GM10266 (cell line): Measurements from ENCODE around the gene TXNL4A.
"Not testable (repeated sequence)": the region's sequence is repeated elsewhere in the genome, so short reads cannot be mapped to it uniquely, and the experiment has no call there.

Source experiments
- DNase-seq: peaks from one replicate; pipeline ENCODE4 v3.0.0; 2012; ENCODE audit errors: extremely low spot score
- CTCF ChIP-seq: IDR thresholded peaks from 2 replicates; pipeline ENCODE4 v1.5.1; 2012; ENCODE audit warnings: mild to moderate bottlenecking, low read depth; ENCODE audit not compliant: control insufficient read depth, insufficient read depth; ENCODE audit errors: missing control alignments

The TXNL4A gene

GRCh38 chr18:80009661-80010550, 21.5 kb upstream of the TXNL4A start:
- no peak for TF ChIP-seq CTCF
- DNase-seq, result no peak

GRCh38 chr18:80006724-80007123, 18.4 kb upstream of the TXNL4A start:
- TF ChIP-seq CTCF, result no peak
- no peak for DNase-seq

GRCh38 chr18:80004600-80005342, 16.4 kb upstream of the TXNL4A start:
- no peak for TF ChIP-seq CTCF
- DNase-seq, result no peak

GRCh38 chr18:80002468-80002867, 14.1 kb upstream of the TXNL4A start:
- TF ChIP-seq CTCF, result no peak

GRCh38 chr18:80000877-80001276, 12.5 kb upstream of the TXNL4A start:
- no peak for TF ChIP-seq CTCF
- no peak for DNase-seq

More at GRCh38 chr18:80002468-80002867, 14.1 kb upstream of the TXNL4A start:
- no peak for DNase-seq

GRCh38 chr18:79999701-80000100, 11.3 kb upstream of the TXNL4A start:
- DNase-seq, result not testable (repeated sequence)

GRCh38 chr18:79991494-79991893, 3.1 kb upstream of the TXNL4A start:
- no peak for DNase-seq

More at GRCh38 chr18:79991494-79991893, 3.1 kb upstream of the TXNL4A start:
- no peak for TF ChIP-seq CTCF
